ENCODE data around the gene LRRC41. TPM values are rescaled to one million over a fixed set of nuclear protein-coding genes. Genes with fewer than 3 reads are reported as not detected.
"Not testable (repeated sequence)": the region's sequence is repeated elsewhere in the genome, so short reads cannot be mapped to it uniquely, and the experiment has no call there.

The LRRC41 gene
- total and polyA plus RNA-seq, 2 donors (not counting 1 experiment from before 2014, with no cell fraction given), result 20.1 to 39.0 TPM

- WGBS (ENCODE audit: insufficient coverage), result no CpG with 5 or more reads among the region's 1 CpG
- Mint-ChIP-seq H3K4me1 (peaks cover 11% of the 10 kb centered on the region), H3K27me3 (no peaks in the 10 kb centered on the region), H3K4me3 (no peak overlapping the region), H3K27ac (no peak overlapping the region), H3K9me3 (ENCODE audit: insufficient read depth) (no peaks in the 10 kb centered on the region)
- no peak for TF ChIP-seq EZH2 (IDR thresholded peaks at IDR 0.05; ENCODE audit: borderline replicate concordance, insufficient read depth, low read depth, low read length, poor library complexity, severe bottlenecking)
- TF ChIP-seq CTCF (IDR thresholded peaks at IDR 0.05), result no peak
- no peak overlapping the region for H3K27ac ChIP-seq (ENCODE audit: low read length in 2 of 2)
- H3K36me3 ChIP-seq (replicated peaks in 1 of 2; ENCODE audit: control extremely low read depth in 1 of 2, control insufficient read depth in 1 of 2, extremely low read depth in 1 of 2, insufficient read depth in 2 of 2, low read length in 1 of 2), result no peaks in the 10 kb centered on the region
- peaks cover 0 to 1% (median 0%) of the 10 kb centered on the region in 3 donors for H3K9me3 ChIP-seq (ENCODE audit: control extremely low read depth in 1 of 3, control insufficient read depth in 2 of 3, insufficient read depth in 1 of 3, low read length in 2 of 3)
- no peak overlapping the region for H3K4me2 ChIP-seq (replicated peaks; ENCODE audit: low read depth, low read length, poor library complexity, severe bottlenecking)
- H3K4me1 ChIP-seq (ENCODE audit: control insufficient read depth in 2 of 2, insufficient read depth in 2 of 2, low read length in 2 of 2), result peaks cover 9 to 13% of the 10 kb centered on the region in 2 donors
- ChIA-PET CTCF (no interaction called here), POLR2A (no interaction called here)
- no peaks in the 10 kb centered on the region for H3K27me3 ChIP-seq (replicated peaks in 1 of 4; ENCODE audit: control extremely low read depth in 1 of 4, control insufficient read depth in 3 of 4, insufficient read depth in 4 of 4, low read length in 3 of 4)
- H3K79me2 ChIP-seq (ENCODE audit: control insufficient read depth, insufficient read depth, low read length), result no peaks in the 10 kb centered on the region
- intact Hi-C loops (cut with micrococcal nuclease), result no loop called here
- no peak for DNase-seq
- no peak for ATAC-seq (ENCODE audit: low read depth)
- no peak overlapping the region for H3K9ac ChIP-seq (ENCODE audit: low read length)
- no peak overlapping the region for H2AFZ ChIP-seq (ENCODE audit: insufficient read depth, low read depth, low read length, poor library complexity, severe bottlenecking)
- H4K20me1 ChIP-seq (ENCODE audit: control insufficient read depth, insufficient read depth, low read length, poor library complexity, severe bottlenecking), result no peaks in the 10 kb centered on the region
- H3K4me3 ChIP-seq (ENCODE audit: control extremely low read depth in 1 of 5, extremely low read depth in 1 of 5, insufficient read depth in 1 of 5, low read depth in 2 of 5, low read length in 4 of 5), result no peak overlapping the region
These were observed 60.5 kb downstream of the LRRC41 start for GRCh38 chr1:46242918-46243317.

GRCh38 chr1:46241733-46242132 lies 61.7 kb downstream of the LRRC41 start:
- H4K20me1 ChIP-seq (ENCODE audit: control insufficient read depth, insufficient read depth, low read length, poor library complexity, severe bottlenecking); ATAC-seq (ENCODE audit: low read depth); H3K36me3 ChIP-seq (replicated peaks in 1 of 2; ENCODE audit: control extremely low read depth in 1 of 2, control insufficient read depth in 1 of 2, extremely low read depth in 1 of 2, insufficient read depth in 2 of 2, low read length in 1 of 2); H3K27me3 Mint-ChIP-seq; H3K27ac Mint-ChIP-seq; intact Hi-C loops (cut with micrococcal nuclease); H3K4me2 ChIP-seq (replicated peaks; ENCODE audit: low read depth, low read length, poor library complexity, severe bottlenecking); H3K27ac ChIP-seq (ENCODE audit: low read length in 2 of 2); H3K4me1 Mint-ChIP-seq; H2AFZ ChIP-seq (ENCODE audit: insufficient read depth, low read depth, low read length, poor library complexity, severe bottlenecking); H3K79me2 ChIP-seq (ENCODE audit: control insufficient read depth, insufficient read depth, low read length); DNase-seq; CTCF ChIA-PET; H3K4me1 ChIP-seq (ENCODE audit: control insufficient read depth in 2 of 2, insufficient read depth in 2 of 2, low read length in 2 of 2); H3K9me3 Mint-ChIP-seq (ENCODE audit: insufficient read depth); H3K9ac ChIP-seq (ENCODE audit: low read length); H3K4me3 Mint-ChIP-seq; H3K9me3 ChIP-seq (ENCODE audit: control extremely low read depth in 1 of 3, control insufficient read depth in 2 of 3, insufficient read depth in 1 of 3, low read length in 2 of 3); POLR2A ChIA-PET; H3K4me3 ChIP-seq (ENCODE audit: control extremely low read depth in 1 of 5, extremely low read depth in 1 of 5, insufficient read depth in 1 of 5, low read depth in 2 of 5, low read length in 4 of 5); H3K27me3 ChIP-seq (replicated peaks in 1 of 4; ENCODE audit: control extremely low read depth in 1 of 4, control insufficient read depth in 3 of 4, insufficient read depth in 4 of 4, low read length in 3 of 4): not testable (repeated sequence)
- WGBS (ENCODE audit: insufficient coverage), result 20% methylated on average over 1 of the region's 38 CpGs

GRCh38 chr1:46238865-46239264 lies 64.6 kb downstream of the LRRC41 start:
- CTCF ChIA-PET, result not testable (repeated sequence)

More at GRCh38 chr1:46238865-46239264, 64.6 kb downstream of the LRRC41 start:
- H3K79me2 ChIP-seq (ENCODE audit: control insufficient read depth, insufficient read depth, low read length); DNase-seq; H3K27ac ChIP-seq (ENCODE audit: low read length in 2 of 2); H3K4me3 Mint-ChIP-seq; intact Hi-C loops (cut with micrococcal nuclease); H3K4me3 ChIP-seq (ENCODE audit: control extremely low read depth in 1 of 5, extremely low read depth in 1 of 5, insufficient read depth in 1 of 5, low read depth in 2 of 5, low read length in 4 of 5); H3K36me3 ChIP-seq (replicated peaks in 1 of 2; ENCODE audit: control extremely low read depth in 1 of 2, control insufficient read depth in 1 of 2, extremely low read depth in 1 of 2, insufficient read depth in 2 of 2, low read length in 1 of 2); H3K27me3 Mint-ChIP-seq; H2AFZ ChIP-seq (ENCODE audit: insufficient read depth, low read depth, low read length, poor library complexity, severe bottlenecking); H3K4me1 Mint-ChIP-seq; H4K20me1 ChIP-seq (ENCODE audit: control insufficient read depth, insufficient read depth, low read length, poor library complexity, severe bottlenecking); H3K4me2 ChIP-seq (replicated peaks; ENCODE audit: low read depth, low read length, poor library complexity, severe bottlenecking); H3K9ac ChIP-seq (ENCODE audit: low read length); ATAC-seq (ENCODE audit: low read depth); POLR2A ChIA-PET; H3K9me3 Mint-ChIP-seq (ENCODE audit: insufficient read depth); H3K4me1 ChIP-seq (ENCODE audit: control insufficient read depth in 2 of 2, insufficient read depth in 2 of 2, low read length in 2 of 2); H3K27ac Mint-ChIP-seq; H3K27me3 ChIP-seq (replicated peaks in 1 of 4; ENCODE audit: control extremely low read depth in 1 of 4, control insufficient read depth in 3 of 4, insufficient read depth in 4 of 4, low read length in 3 of 4): not testable (repeated sequence)
- peaks cover 0 to 12% (median 5%) of the 10 kb centered on the region in 3 donors for H3K9me3 ChIP-seq (ENCODE audit: control extremely low read depth in 1 of 3, control insufficient read depth in 2 of 3, insufficient read depth in 1 of 3, low read length in 2 of 3)
- WGBS (ENCODE audit: insufficient coverage), result no CpG with 5 or more reads among the region's 1 CpG

All from B cell (primary cell).